ENCODE measurements around the gene CHRNE.

GRCh38 chr17:4920351-4921048 is 17.6 kb upstream of the CHRNE start:
- TF ChIP-seq POLR2A (IDR thresholded peaks at IDR 0.05): no peak
- TF ChIP-seq, protein P1, sequence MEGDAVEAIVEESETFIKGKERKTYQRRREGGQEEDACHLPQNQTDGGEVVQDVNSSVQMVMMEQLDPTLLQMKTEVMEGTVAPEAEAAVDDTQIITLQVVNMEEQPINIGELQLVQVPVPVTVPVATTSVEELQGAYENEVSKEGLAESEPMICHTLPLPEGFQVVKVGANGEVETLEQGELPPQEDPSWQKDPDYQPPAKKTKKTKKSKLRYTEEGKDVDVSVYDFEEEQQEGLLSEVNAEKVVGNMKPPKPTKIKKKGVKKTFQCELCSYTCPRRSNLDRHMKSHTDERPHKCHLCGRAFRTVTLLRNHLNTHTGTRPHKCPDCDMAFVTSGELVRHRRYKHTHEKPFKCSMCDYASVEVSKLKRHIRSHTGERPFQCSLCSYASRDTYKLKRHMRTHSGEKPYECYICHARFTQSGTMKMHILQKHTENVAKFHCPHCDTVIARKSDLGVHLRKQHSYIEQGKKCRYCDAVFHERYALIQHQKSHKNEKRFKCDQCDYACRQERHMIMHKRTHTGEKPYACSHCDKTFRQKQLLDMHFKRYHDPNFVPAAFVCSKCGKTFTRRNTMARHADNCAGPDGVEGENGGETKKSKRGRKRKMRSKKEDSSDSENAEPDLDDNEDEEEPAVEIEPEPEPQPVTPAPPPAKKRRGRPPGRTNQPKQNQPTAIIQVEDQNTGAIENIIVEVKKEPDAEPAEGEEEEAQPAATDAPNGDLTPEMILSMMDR (IDR thresholded peaks at IDR 0.05): no peak

Measured in adrenal gland (tissue), 5 donors.